ENCODE data around the gene CELF2.

- TF ChIP-seq CTCF (IDR thresholded peaks at IDR 0.05; ENCODE audit: low read depth, low read length): no peak
- TF ChIP-seq MYC (IDR thresholded peaks at IDR 0.05; ENCODE audit: low read depth, low read length): no peak
- TF ChIP-seq POLR2A (IDR thresholded peaks at IDR 0.05; ENCODE audit: extremely low read depth, insufficient read length): no peak
- TF ChIP-seq MAX (IDR thresholded peaks at IDR 0.05; ENCODE audit: low read depth, low read length): no peak
These were observed 218.1 kb downstream of the CELF2 start for GRCh38 chr10:11235771-11236170.

Measured in NB4 (cell line).